Activated CD4-positive, CD25-positive, alpha-beta regulatory T cell treated with anti-CD3 and anti-CD28 coated beads, Interleukin-2, amount 50 U/mL, for 24 hours (primary cell): Measurements from ENCODE around the gene SPATA4.
"Not testable (repeated sequence)": the region's sequence is repeated elsewhere in the genome, so short reads cannot be mapped to it uniquely, and the experiment has no call there.

Source experiments
- ATAC-seq, 2 donors: fragments of 150-1000 bp; cut with Tn5 transposase; one replicate each; pipeline ENCODE4 v1.10.0; 2021; ENCODE audit warnings: mild to moderate bottlenecking in 1 of 2, moderate library complexity in 1 of 2

Gene SPATA4

GRCh38 chr4:176195184-176195978 lies at the start of gene SPATA4:
Gene SPATA4 (minus strand): TSS chr4:176195585. CDS start chr4:176195562, 23 bp downstream.
- peak; percentile 78 to 85 for ATAC-seq

GRCh38 chr4:176242764-176243347 lies 47.5 kb upstream of the SPATA4 start:
- no peak for ATAC-seq

GRCh38 chr4:176241703-176242102 lies 46.3 kb upstream of the SPATA4 start:
- ATAC-seq: no peak

GRCh38 chr4:176238826-176239225 lies 43.4 kb upstream of the SPATA4 start:
- no peak for ATAC-seq

- no peak for ATAC-seq
These were observed 42.8 kb upstream of the SPATA4 start for GRCh38 chr4:176238157-176238610.

- ATAC-seq: no peak
These were observed 41.6 kb upstream of the SPATA4 start for GRCh38 chr4:176236946-176237345.

GRCh38 chr4:176230836-176231235 lies 35.5 kb upstream of the SPATA4 start:
- no peak for ATAC-seq

- no peak for ATAC-seq
These were observed 34.3 kb upstream of the SPATA4 start for GRCh38 chr4:176229645-176230044.

- no peak for ATAC-seq
These were observed 31.4 kb upstream of the SPATA4 start for GRCh38 chr4:176226736-176227135.

- no peak for ATAC-seq
These were observed 28.2 kb upstream of the SPATA4 start for GRCh38 chr4:176223561-176223960.

GRCh38 chr4:176222149-176222548 lies 26.8 kb upstream of the SPATA4 start:
- no peak for ATAC-seq

- ATAC-seq: no peak
These were observed 22.1 kb upstream of the SPATA4 start for GRCh38 chr4:176217510-176217909.

- ATAC-seq: not testable (repeated sequence)
These were observed 17.0 kb upstream of the SPATA4 start for GRCh38 chr4:176212351-176212750.

- ATAC-seq: no peak
These were observed 15.4 kb upstream of the SPATA4 start for GRCh38 chr4:176210579-176211296.

- ATAC-seq: no peak
These were observed 14.7 kb upstream of the SPATA4 start for GRCh38 chr4:176210101-176210500.

- no peak for ATAC-seq
These were observed 14.2 kb upstream of the SPATA4 start for GRCh38 chr4:176209535-176209934.

GRCh38 chr4:176207839-176208238 lies 12.5 kb upstream of the SPATA4 start:
- ATAC-seq: no peak

- ATAC-seq: no peak
These were observed 9.9 kb upstream of the SPATA4 start for GRCh38 chr4:176205299-176205698.

GRCh38 chr4:176198316-176198903 lies 3.0 kb upstream of the SPATA4 start:
- no peak for ATAC-seq

GRCh38 chr4:176193938-176194337 lies 1.4 kb downstream of the SPATA4 start:
- peak; percentile 78 to 84 for ATAC-seq

GRCh38 chr4:176193126-176193525 lies 2.3 kb downstream of the SPATA4 start:
- no peak for ATAC-seq

- ATAC-seq: no peak
These were observed 3.4 kb downstream of the SPATA4 start for GRCh38 chr4:176191974-176192373.
